Cardiac muscle cell (in vitro differentiated cells and primary cell): Measurements from ENCODE around the gene MBD5. TPM values are rescaled to one million over a fixed set of nuclear protein-coding genes. Genes with fewer than 3 reads are reported as not detected.

Experiments
- DNase-seq, 2 donors: peaks; one replicate each; pipeline versions ENCODE4 v3.0.0 to v3.0.0-alpha.2; 2010 to 2017; ENCODE audit warnings: low read depth in 1 of 2, low spot score in 1 of 2
- H3K27ac ChIP-seq: fragments of 200-600 bp; sonication (generic); 2 replicates; pipeline ENCODE4 v1.5.1; 2016
- H3K27me3 ChIP-seq: fragments of 200-600 bp; sonication (generic); 2 replicates; pipeline ENCODE4 v1.6.0; 2016; ENCODE audit warnings: control low read depth
- H3K36me3 ChIP-seq: fragments of 200-600 bp; sonication (generic); 2 replicates; pipeline ENCODE4 v1.5.1; 2016; ENCODE audit warnings: control low read depth
- H3K4me1 ChIP-seq: fragments of 200-600 bp; sonication (generic); 2 replicates; pipeline ENCODE4 v1.8.1; 2017; ENCODE audit warnings: low read depth, mild to moderate bottlenecking, mixed run types
- H3K4me3 ChIP-seq: fragments of 200-600 bp; sonication (generic); 2 replicates; pipeline ENCODE4 v1.5.1; 2016; ENCODE audit warnings: mild to moderate bottlenecking
- H3K9me3 ChIP-seq: fragments of 200-600 bp; sonication (generic); 2 replicates; pipeline ENCODE4 v1.5.1; 2017; ENCODE audit warnings: low read depth, mild to moderate bottlenecking, control low read depth
- CTCF ChIP-seq: IDR thresholded peaks from 2 replicates; pipeline ENCODE4 v1.5.1; 2012; ENCODE audit warnings: low read depth, mild to moderate bottlenecking, low read length
- polyA plus RNA-seq: library from polyadenylated mRNA; unstranded; fragments of >200 nt; fragmentation: Nextera tagmentation; extraction: Ambion mirVana; gene quantifications from 2 replicates; pipeline ENCODE4 v1.2.1, GENCODE V29; 2016
- total RNA-seq: library from RNA; depleted of rRNA; stranded (reverse); fragments of >200 nt; gene quantifications from 2 replicates; pipeline ENCODE4 v1.2.3, GENCODE V29; 2016

The MBD5 gene
- total and polyA plus RNA-seq, 2 experiments from 2014 or later = 44.5 to 45.6 TPM

GRCh38 chr2:148122788-148123187 lies 101.9 kb downstream of the MBD5 start:
- Histone ChIP-seq H3K27me3 (no peaks in the 10 kb centered on the region), H3K4me1 (no peaks in the 10 kb centered on the region), H3K9me3 (no peaks in the 10 kb centered on the region), H3K27ac (no peak overlapping the region), H3K4me3 (no peak overlapping the region), H3K36me3 (no peaks in the 10 kb centered on the region)
- DNase-seq = no peak
- no peak for TF ChIP-seq CTCF

- no peak for DNase-seq
- Histone ChIP-seq H3K36me3 (no peaks in the 10 kb centered on the region), H3K4me3 (no peak overlapping the region), H3K4me1 (no peaks in the 10 kb centered on the region), H3K27ac (no peak overlapping the region), H3K9me3 (no peaks in the 10 kb centered on the region), H3K27me3 (no peaks in the 10 kb centered on the region)
- TF ChIP-seq CTCF = no peak
Observed at GRCh38 chr2:148124271-148124670, 103.4 kb downstream of the MBD5 start.

- no peak overlapping the region for H3K4me3 ChIP-seq
- no peak overlapping the region for H3K27ac ChIP-seq
- no peaks in the 10 kb centered on the region for H3K27me3 ChIP-seq
- H3K9me3 ChIP-seq = no peaks in the 10 kb centered on the region
- TF ChIP-seq CTCF = no peak
- H3K36me3 ChIP-seq = no peaks in the 10 kb centered on the region
- no peaks in the 10 kb centered on the region for H3K4me1 ChIP-seq
- peak in 1 of 2 donors; percentile 21 for DNase-seq
Observed at GRCh38 chr2:148130581-148130980, 109.7 kb downstream of the MBD5 start.

- H3K36me3 ChIP-seq = no peaks in the 10 kb centered on the region
- DNase-seq = peak in 1 of 2 donors; percentile 51
- no peak overlapping the region for H3K4me3 ChIP-seq
- no peaks in the 10 kb centered on the region for H3K4me1 ChIP-seq
- no peak for TF ChIP-seq CTCF
- no peaks in the 10 kb centered on the region for H3K9me3 ChIP-seq
- H3K27ac ChIP-seq = no peak overlapping the region
- H3K27me3 ChIP-seq = no peaks in the 10 kb centered on the region
Observed at GRCh38 chr2:148132412-148132811, 111.5 kb downstream of the MBD5 start.

GRCh38 chr2:148135705-148136104 lies 114.8 kb downstream of the MBD5 start:
- no peaks in the 10 kb centered on the region for H3K36me3 ChIP-seq
- no peak overlapping the region for H3K4me3 ChIP-seq
- H3K9me3 ChIP-seq = no peaks in the 10 kb centered on the region
- H3K4me1 ChIP-seq = no peaks in the 10 kb centered on the region
- no peak for DNase-seq
- H3K27me3 ChIP-seq = no peaks in the 10 kb centered on the region
- no peak for TF ChIP-seq CTCF
- no peak overlapping the region for H3K27ac ChIP-seq

GRCh38 chr2:148136441-148136840 lies 115.5 kb downstream of the MBD5 start:
- Histone ChIP-seq H3K27ac (no peak overlapping the region), H3K4me3 (no peak overlapping the region), H3K27me3 (no peaks in the 10 kb centered on the region), H3K36me3 (no peaks in the 10 kb centered on the region), H3K4me1 (no peaks in the 10 kb centered on the region), H3K9me3 (no peaks in the 10 kb centered on the region)
- no peak for DNase-seq
- TF ChIP-seq CTCF = no peak
